GM19035 (cell line): ENCODE measurements around the gene ARHGAP26.

Experiments used
- ATAC-seq: cut with Tn5 transposase; IDR thresholded peaks from one replicate; pipeline ENCODE4 v1.9.1; 2021; ENCODE audit not compliant: unreplicated experiment

ARHGAP26 gene

DNA sequence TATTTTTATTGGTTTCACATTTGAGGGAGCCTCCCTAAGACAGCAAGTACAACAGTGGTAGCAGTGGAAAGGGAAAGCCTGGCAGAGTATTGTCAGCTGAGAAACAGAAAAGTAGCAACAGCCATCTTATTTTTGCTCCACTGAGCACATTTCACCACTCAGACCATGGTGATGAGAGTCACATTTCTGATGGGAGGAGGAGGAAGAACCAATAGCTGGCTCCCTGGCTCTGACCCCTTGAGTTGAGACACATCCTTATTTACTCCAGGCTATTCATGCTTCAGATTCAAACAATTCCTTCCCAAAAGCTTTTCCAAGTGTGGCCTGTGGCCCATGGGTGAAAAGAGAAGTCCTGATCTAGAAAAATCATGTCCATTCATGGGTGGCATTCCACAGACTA, 236.3 kb downstream of the ARHGAP26 start:
- no peak for ATAC-seq

DNA sequence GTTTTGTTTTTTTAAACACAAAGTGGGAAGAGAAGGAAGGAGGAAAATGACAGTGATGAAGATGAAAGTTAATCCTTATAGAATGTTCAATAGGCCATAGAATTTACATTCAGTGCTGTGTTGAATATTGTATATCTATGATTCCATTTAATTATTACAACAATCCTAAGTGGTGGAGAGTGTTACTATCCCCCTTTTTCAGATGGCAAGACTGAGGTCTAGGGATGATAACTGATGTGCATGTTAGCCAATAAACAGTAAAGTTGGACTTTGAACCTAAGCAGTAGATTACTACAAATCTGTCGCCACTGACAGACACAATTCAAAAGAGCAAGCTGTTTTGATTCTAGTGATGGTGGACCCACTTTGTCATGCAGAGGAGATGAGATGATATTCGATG, 237.9 kb downstream of the ARHGAP26 start:
- ATAC-seq: no peak

DNA sequence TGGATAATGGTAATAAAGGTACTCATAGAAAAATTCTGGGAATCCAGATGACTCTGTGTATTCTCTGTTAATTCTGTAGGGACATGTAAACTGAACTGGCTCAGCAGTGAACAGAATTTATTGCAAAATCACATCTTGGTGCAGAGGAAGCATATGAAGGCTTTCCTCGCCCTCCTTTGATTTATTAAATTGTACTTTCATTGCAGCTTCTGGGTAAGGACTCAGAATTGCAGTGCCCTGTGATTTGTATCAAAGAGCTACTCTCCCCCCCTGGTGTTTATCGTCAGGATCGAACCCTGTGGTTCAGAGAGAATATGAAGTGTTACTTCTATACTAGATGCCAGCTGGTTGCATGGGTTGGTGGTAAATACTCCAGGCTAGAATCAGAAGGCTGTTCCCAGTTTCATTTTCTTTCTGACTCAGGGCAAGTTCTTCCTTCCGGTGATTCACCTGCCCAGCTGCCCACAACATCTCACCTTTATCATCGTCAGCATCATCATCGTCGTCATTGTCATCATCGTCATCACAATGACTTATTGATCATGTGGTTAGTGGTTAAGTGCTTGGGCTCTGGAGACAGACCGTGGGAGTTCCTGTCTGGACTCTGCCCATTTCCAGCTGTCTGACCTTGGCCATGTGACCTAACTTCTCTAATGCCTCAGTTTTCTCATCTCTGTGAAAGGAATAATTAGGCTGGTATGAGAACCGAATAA, 238.8 kb downstream of the ARHGAP26 start:
- ATAC-seq: peak; percentile 72

DNA sequence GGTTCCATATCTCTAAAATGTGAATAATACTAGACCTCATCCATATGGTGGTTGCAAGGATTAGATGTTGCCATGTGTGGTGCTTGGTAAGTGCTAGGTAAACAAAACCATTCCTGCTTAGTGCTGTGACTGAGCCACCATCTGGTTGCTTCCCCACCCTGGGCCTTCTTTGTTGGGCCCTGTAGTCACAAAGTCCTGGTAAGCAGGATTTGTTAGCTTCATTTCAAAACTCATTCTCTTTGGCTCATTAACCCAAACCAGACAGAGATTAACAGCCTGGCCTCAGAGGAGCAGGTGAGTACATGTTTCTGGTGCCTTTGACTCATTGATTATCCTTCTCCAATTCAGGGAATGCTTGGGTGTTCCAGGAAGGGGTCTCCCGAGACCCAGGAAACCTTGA, 240.2 kb downstream of the ARHGAP26 start:
- no peak for ATAC-seq

DNA sequence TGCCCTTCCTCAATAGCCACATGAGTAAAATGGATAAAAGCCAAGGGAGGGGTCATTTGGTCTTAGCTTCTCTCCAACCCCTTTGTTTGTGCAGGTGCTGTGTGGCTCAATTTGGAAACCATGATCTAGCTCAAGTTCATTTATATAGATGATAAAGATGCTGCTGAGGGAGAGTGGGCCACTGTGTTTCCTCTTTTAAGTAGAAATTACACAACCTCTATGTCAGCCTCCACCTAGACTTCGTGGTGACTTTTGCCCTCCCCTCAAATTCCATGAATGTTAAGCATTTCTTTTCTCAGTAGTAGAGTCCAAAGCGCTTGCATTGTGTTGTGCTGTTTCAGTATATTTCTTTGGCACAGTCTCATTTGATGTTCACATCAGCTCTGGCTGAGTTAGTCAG, 241.4 kb downstream of the ARHGAP26 start:
- ATAC-seq: no peak

GRCh38 chr5:143013176-143013891, 243.2 kb downstream of the ARHGAP26 start:
- ATAC-seq: no peak

GRCh38 chr5:143014017-143014651, 244.0 kb downstream of the ARHGAP26 start:
- ATAC-seq: no peak

DNA sequence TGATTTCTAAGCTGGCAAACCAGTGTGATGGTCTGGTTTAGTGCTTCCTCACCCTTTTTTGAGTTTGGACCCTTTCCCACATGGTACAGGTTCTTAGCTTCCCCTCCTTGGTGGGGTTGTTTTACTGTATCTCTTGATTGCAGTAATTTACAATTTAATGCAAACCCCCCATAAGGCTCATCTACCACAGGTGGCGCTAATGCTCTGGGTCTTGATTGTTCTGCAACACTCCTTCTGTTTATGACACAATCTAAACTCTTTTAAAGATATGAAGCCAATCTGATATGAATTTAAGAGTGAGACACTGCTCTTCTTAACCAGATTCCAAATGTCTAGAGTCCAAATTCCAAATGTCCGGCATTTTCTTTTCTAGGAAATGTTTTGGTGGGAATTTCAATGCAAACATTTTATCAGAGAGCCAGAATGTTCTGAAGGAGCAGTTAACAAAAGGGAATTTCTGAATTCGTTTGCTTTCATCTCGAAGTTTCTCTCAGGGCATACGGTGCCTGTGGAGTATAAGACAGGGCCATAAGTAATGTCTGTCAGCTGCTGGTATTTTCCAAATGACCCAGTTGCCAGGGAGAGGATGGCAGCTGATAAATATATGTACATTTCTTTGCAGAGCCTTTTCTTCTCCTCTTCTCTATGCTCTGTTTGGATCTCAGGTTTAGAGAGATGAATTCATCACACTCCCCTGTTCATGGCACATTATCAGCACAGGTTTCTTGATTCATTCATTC, 246.8 kb downstream of the ARHGAP26 start:
- ATAC-seq: no peak

DNA sequence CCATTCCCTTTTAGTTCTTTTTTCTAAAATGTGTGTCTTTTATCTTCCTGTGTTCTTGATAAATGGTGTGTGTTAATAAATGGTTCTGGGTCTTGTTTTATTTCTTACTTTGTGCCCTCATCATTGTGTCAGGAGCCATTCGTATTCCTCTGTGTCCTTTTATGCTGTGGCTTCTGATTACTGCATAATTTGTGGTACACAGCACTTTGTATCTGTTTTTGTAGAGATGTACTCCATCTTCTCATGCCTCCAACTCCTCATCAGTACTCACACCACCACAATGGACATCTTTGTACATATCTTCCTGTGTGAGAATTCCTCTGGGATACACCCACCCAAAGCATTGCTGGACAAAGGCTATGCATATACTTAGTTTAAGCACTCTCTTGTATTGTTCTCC, 247.4 kb downstream of the ARHGAP26 start:
- ATAC-seq: no peak

DNA sequence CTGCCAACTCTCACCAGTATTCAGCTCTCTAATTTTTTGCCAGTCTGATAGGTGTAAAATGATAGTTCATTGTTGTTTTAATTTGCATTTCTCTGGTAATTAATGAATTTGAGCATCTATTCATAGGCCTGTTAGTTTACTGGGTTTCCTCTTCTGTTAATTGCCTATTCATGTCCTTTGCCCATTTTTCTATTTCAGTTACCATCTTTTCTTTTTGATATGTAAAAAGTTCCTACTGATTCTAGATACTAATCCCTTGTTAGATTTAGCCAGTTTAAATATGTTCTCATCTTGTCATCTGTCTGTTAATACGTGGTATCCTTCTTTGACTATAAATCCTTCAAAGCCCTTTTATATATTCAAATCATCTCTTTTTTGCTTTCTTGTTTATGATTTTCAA, 247.8 kb downstream of the ARHGAP26 start:
- ATAC-seq: no peak

DNA sequence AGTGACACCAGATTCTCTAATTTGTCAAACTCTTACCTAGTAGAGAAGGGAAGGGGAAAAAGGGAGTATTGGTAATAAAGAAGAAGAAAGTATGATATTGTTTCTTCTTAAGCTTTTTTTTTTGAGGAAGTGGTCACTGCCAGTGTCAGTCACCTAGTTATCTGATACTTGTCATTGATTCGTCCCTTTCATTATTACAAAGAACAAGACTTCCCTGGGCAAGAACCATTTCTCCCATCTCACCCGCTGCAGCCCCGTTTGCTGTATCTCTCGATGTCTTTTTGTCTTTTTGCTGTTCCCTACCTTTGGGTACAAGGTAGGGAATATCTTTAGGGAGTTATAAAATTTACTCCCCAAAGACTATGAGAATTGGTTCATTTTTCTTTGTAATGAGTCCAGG, 249.0 kb downstream of the ARHGAP26 start:
- ATAC-seq: no peak

GRCh38 chr5:143019614-143020515, 249.7 kb downstream of the ARHGAP26 start:
- ATAC-seq: peak; percentile 89

GRCh38 chr5:143021595-143021994, 251.4 kb downstream of the ARHGAP26 start:
- ATAC-seq: no peak

- peak; percentile 57 for ATAC-seq
Observed at GRCh38 chr5:143023411-143024096, 253.4 kb downstream of the ARHGAP26 start.

- no peak for ATAC-seq
Observed at GRCh38 chr5:143024228-143024920, 254.2 kb downstream of the ARHGAP26 start.

GRCh38 chr5:143025376-143025775, 255.2 kb downstream of the ARHGAP26 start:
- no peak for ATAC-seq

DNA sequence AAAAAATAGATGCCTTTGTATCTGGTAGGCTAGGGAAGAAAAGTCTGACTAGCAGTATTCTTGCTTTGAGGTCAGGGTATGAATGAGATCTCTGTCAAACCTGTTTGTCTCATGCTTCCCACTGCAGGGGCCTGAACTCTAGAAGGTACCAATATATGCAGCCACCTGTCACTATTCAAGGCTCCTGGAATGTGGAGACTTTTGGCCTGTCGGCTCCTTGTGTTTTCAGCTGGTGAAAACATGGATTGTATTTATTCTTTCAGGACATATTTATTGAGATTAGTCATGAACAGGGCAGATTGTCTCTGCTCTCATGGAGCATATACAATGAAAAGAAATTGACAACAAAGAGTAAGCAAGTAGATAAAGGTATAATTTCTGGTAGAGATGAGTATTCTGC, 255.8 kb downstream of the ARHGAP26 start:
- ATAC-seq: no peak

GRCh38 chr5:143026380-143026779, 256.2 kb downstream of the ARHGAP26 start:
- ATAC-seq: no peak

DNA sequence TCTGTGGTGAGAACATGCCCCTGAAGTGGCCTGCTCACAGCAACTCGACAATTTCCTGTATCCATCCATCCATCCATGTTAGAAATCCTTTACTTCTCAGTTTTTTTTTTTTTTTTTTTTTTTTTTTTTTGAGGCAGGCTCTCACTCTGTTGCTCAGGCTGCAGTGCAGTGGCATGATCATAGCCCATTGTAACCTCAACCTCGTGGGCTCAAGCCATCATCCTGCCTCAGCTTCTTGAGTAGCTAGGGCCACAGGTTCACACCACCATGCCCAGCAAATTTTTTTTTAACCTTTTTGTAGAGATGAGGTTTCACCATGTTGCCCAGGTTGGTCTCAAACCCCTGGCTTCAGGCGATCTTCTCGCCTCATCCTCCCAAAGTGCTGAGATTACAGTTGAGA, 259.1 kb downstream of the ARHGAP26 start:
- ATAC-seq: no peak
